PC-9 (cell line): ENCODE measurements around the gene LEPROT.

ENCODE experiments used
- EZH2 ChIP-seq: fragments of 200-600 bp; sonication (generic); IDR thresholded peaks from 2 replicates; pipeline ENCODE4 v1.8.0; 2017; ENCODE audit warnings: antibody characterized with exemption, low read depth
- TF ChIP-seq, protein P1 (sequence below): fragments of 200-600 bp; sonication (generic); conservative IDR thresholded peaks from 2 replicates; pipeline ENCODE4 v1.6.1; 2017; ENCODE audit warnings: mixed run types, antibody characterized with exemption, mild to moderate bottlenecking, moderate library complexity

DNA sequence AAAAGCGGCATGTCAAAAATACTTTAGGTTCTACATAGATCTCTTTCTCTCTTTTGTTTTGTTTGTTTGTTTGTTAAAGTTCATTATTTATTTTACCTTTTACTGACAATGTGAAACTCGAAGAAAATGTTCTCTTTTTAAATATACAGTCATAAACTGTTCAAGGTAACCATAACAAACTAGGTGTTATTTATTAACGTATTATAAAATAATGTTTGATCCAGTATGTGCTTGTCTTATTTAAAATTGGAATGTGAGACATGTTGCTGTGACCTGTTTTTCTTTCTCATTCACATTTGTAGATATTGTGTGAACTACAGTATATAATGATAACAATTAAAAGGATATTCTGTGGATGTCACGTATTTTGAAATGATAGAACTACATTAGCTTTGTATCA lies 5.9 kb upstream of the LEPROT start:
- TF ChIP-seq, protein P1, sequence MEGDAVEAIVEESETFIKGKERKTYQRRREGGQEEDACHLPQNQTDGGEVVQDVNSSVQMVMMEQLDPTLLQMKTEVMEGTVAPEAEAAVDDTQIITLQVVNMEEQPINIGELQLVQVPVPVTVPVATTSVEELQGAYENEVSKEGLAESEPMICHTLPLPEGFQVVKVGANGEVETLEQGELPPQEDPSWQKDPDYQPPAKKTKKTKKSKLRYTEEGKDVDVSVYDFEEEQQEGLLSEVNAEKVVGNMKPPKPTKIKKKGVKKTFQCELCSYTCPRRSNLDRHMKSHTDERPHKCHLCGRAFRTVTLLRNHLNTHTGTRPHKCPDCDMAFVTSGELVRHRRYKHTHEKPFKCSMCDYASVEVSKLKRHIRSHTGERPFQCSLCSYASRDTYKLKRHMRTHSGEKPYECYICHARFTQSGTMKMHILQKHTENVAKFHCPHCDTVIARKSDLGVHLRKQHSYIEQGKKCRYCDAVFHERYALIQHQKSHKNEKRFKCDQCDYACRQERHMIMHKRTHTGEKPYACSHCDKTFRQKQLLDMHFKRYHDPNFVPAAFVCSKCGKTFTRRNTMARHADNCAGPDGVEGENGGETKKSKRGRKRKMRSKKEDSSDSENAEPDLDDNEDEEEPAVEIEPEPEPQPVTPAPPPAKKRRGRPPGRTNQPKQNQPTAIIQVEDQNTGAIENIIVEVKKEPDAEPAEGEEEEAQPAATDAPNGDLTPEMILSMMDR, result no peak
- TF ChIP-seq EZH2, result no peak
